D721Med (cell line): ENCODE measurements around the gene LINC01488.

ENCODE experiments used
- DNase-seq: peaks from one replicate; pipeline ENCODE4 v3.0.0; 2011; ENCODE audit warnings: low spot score; ENCODE audit not compliant: insufficient read length
- FAIRE-seq: peaks from 2 replicates; lab custom pipeline; 2011; peaks lifted over from hg19 to GRCh38; lab: Jason Lieb, UNC
- TF ChIP-seq, protein P1 (sequence below): IDR thresholded peaks from 2 replicates; pipeline ENCODE4 v1.5.1; 2012; ENCODE audit warnings: mild to moderate bottlenecking, control low read depth; ENCODE audit not compliant: insufficient read depth; ENCODE audit errors: missing control alignments

LINC01488 gene

DNA sequence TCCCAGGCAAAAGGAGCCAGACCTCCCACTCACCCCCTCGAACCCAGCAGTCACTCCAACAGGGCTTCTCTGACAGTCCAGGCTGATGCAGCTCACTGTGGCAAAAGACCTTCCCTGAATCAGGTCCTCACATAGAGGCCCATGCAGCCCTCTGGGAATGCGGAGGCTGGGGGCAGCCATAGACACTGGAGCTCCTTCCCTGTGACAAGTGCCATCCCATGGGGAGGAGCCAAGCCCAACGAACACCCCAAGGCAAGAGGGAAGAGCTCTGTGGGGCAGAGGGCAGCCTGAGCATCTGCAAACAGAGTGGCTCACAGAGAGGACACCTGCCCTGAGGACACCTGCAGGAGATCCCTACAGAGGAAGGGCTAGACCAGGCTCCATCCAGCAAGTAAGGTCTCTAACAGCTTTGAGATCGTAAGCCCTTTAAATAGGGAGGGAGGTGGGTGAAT, at the start of gene LINC01488:
TSS of gene LINC01488 (plus strand) at position 271 of the 452 bp plus-strand sequence.
- DNase-seq (no peak), FAIRE-seq (no peak)
- TF ChIP-seq, protein P1, sequence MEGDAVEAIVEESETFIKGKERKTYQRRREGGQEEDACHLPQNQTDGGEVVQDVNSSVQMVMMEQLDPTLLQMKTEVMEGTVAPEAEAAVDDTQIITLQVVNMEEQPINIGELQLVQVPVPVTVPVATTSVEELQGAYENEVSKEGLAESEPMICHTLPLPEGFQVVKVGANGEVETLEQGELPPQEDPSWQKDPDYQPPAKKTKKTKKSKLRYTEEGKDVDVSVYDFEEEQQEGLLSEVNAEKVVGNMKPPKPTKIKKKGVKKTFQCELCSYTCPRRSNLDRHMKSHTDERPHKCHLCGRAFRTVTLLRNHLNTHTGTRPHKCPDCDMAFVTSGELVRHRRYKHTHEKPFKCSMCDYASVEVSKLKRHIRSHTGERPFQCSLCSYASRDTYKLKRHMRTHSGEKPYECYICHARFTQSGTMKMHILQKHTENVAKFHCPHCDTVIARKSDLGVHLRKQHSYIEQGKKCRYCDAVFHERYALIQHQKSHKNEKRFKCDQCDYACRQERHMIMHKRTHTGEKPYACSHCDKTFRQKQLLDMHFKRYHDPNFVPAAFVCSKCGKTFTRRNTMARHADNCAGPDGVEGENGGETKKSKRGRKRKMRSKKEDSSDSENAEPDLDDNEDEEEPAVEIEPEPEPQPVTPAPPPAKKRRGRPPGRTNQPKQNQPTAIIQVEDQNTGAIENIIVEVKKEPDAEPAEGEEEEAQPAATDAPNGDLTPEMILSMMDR, result no peak

DNA sequence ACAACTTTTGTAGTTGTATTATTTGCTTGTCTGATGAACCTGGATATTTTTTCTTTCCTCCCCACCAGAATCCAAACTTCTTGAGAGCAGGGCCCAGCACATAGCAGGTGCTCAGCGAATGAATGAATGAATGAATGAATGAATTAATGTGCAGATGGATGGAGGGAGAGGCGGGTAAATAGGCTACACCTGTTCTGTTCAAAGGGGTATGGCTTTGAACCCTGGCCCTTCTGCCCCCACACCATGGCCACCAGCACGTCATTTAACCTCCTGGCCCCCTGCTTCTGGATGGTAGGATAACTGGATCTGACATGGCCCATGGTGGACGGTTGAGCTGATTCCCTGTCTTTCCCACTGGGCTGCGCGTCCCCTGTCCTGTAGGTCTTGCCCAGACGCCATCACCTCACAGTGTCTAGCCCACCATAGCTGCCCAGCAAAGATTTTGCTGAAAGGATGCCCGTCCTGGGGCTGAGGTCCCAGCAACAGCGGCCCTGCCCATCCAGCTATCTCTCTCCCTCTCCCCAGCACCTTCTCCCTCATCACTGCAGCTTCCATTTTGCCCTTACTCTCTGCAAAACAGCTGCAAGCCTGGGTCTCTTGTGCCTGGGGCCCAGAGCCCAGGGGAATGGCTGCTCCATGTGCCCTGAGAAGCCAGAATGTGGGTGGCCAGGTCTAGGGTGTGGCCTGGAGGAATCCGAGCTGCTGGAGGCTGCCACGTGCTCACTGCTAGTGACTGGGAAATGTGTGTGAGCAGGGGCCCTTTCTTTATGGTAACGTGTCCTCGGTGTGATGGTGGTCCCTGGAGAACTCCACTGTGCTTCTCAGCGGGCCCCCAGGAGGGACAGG, 49.3 kb upstream of the LINC01488 start:
- FAIRE-seq (no peak), DNase-seq (no peak)
- TF ChIP-seq, protein P1, result no peak

DNA sequence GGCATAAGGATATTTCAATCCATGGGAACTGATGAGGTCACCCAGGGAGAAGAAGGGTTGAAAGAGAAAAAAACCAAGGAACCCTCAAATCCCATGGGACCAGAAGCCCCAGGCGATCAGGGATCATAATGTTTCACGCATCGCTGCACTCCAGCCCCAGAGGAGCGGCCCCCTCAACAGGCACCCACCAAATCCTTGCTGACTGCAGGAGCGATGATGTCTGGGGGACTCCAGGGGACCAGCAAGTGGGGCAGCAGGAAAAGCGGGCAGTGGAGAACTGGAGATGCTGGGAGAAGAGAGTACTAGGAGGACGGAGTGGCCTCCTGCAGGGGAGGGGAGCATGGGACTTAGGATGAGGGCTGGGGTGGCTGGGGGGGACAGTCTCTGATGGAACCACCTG, 47.7 kb upstream of the LINC01488 start:
- TF ChIP-seq, protein P1, result no peak
- no peak for FAIRE-seq
- DNase-seq, result no peak

DNA sequence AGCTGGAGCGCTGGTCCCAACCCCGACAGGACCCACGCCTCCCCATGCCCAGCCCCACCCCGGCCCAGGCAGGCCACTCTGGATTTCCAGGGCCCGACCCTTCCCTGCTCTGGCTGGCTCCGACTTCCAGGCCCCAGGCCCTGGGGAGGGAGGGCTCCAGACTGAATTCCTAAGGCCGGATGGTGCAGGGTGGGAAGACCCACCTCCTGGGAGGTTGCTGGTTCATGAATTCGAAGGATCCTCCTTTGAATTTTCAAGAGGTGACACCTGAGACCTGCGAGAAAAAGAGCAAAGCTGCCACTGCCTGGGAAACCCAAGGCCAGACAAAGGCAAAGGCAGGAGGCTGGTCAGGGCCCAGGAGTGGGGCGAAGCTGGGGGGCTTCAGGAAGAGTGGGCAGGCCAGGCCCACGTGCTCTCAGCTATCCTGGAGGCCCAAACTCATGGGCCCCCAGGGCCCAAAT, 47.0 kb upstream of the LINC01488 start:
- FAIRE-seq, result no peak
- TF ChIP-seq, protein P1, result no peak
- DNase-seq, result no peak

DNA sequence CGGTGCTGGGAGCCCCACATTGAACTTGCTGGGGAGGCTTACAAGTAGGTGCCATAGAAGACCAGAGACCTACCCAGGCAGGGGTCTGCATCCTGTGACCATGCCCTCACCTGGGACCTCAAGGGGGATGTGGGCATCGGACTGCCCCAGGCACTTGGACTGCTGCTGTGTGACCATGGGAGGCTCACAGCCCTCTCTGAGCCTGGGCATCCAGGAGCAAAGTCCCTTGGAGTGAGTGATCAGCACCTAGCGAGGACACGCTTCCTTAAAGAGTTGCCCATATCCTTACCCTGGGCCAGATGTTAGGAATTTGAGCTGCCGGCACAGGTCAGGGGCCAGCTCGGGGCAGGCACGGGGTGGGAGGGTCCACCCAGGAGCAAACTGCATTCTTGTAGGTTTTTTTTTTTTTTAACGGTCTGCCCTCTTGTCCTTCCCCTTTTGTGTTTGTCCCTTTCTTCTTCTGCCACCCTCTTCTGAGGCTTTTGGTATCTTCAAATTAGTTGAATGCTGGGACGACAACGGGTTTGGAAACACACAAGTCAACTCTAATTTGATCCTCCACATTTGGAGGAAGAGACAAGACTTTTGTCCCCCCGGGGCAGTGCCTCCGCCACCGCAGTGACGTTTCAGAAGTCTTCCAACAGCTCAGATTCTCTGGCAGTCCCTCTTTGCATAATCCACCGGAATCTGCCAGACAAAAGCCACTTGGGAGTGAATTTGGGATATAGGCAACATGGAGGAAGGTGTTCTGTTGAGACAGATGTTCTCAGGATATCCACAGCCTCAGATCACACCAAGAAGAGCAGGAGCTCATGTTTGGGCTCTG, 46.1 kb upstream of the LINC01488 start:
- FAIRE-seq (no peak), DNase-seq (no peak)
- TF ChIP-seq, protein P1, result no peak

DNA sequence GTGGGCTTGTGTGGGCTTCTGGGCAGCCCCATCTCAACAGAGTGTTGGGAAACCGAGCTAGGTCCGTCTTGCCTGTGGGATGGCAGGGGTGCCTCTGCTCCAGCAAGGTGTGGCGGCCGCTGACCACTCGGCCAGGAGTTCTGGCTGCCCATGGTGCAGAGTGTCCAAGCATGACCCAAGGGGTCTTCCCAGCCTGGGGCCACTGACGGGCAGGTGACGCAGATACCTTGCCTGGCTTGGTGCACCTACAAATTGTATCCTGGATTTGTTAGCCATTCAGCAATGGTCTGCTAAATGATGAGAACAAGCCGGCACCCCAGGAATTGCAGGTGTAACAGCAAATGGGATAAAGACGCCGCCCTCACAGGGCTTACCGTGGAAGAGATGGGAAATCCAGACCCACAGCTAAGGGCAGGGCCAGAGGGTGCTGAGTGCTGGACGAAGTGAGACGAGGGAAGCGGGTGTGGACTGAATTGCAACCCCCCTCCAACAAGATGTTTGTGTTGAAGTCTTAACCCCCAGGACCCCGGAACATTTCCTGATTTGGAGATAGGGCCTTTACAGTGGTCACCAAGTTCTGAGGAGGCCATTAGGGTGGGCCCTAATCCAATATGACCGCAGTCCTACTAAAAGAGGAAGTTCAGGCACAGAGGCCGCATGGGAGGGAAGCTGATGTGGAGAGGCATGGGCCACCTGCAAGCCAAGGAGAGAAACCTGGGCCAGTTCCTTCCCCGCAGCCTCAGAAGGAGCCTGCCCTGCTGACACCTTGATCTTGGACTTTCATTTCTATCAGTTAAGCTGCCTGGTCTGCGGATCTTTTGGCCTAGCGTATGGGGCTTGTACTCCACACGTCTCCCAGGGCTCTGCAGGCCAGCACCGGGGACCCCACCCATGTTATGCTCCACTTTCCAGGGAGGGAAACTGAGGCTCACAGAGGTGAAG, 45.2 kb upstream of the LINC01488 start:
- TF ChIP-seq, protein P1, result no peak
- no peak for FAIRE-seq
- no peak for DNase-seq
